ENCODE results near the gene OR9A2. TPM values are rescaled to one million over a fixed set of nuclear protein-coding genes. Genes with fewer than 3 reads are reported as not detected.

OR9A2 gene
- total and polyA plus RNA-seq, 10 of the 15 experiments (the other 5 are each of a cell fraction or from before 2014, with no cell fraction given) = not detected

DNA sequence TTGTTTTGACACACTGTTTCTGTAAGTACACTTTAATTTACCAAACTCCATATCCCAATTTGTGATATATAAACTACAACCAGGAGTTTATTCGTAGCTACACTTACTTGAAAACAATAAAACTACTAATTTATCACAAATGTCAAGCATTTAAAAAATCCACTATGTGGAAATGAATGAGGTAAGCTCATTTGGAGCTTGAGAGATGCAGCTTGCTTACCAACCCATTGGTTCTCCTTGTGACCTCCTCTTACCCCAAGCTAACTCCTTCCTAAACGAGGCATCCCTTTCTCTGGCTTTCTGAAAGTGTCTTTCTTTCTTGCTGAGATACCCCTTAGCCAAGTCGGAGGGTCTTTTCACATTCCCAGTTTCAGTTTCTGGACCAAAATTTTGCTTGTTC lies 27.7 kb upstream of the OR9A2 start:
- Histone ChIP-seq H3K9me3 (replicated peaks; ENCODE audit: control insufficient read depth, insufficient read depth, low read length) (no peaks in the 10 kb centered on the region), H3K4me2 (ENCODE audit: control insufficient read depth, insufficient read depth) (no peak overlapping the region), H3K27me3 (replicated peaks in 1 of 2; ENCODE audit: control insufficient read depth in 2 of 2, insufficient read depth in 2 of 2, low read length in 1 of 2) (no peaks in the 10 kb centered on the region), H3K4me3 (no peak overlapping the region), H3K4me1 (ENCODE audit: control insufficient read depth, insufficient read depth, low read length) (no peaks in the 10 kb centered on the region), H4K20me1 (ENCODE audit: control insufficient read depth, insufficient read depth) (no peaks in the 10 kb centered on the region), H3K36me3 (ENCODE audit: control insufficient read depth in 2 of 2, insufficient read depth in 2 of 2, low read length in 1 of 2) (no peaks in the 10 kb centered on the region), H3K79me2 (ENCODE audit: control insufficient read depth, insufficient read depth, low read length) (no peaks in the 10 kb centered on the region), H2AFZ (ENCODE audit: control insufficient read depth, low read depth, low read length) (no peak overlapping the region), H3K27ac (ENCODE audit: control insufficient read depth, insufficient read depth) (no peak overlapping the region), H3K9ac (ENCODE audit: control insufficient read depth, insufficient read depth, low read length) (no peak overlapping the region)
- DNase-seq (ENCODE audit: low read depth, low spot score) = no peak
- CTCF ChIA-PET = no interaction called here
- no peak for ATAC-seq
- TF ChIP-seq SUZ12 (IDR thresholded peaks at IDR 0.05; ENCODE audit: unreplicated experiment) (no peak), CREB1 (IDR thresholded peaks at IDR 0.05; ENCODE audit: low read depth) (no peak), NFIC (IDR thresholded peaks at IDR 0.05; ENCODE audit: low read depth, low read length) (no peak), ZBED1 (IDR thresholded peaks at IDR 0.05; ENCODE audit: borderline replicate concordance) (no peak), MTA2 (IDR thresholded peaks at IDR 0.05; ENCODE audit: low read depth) (no peak), RUNX3 (IDR thresholded peaks at IDR 0.05; ENCODE audit: low read length) (no peak)
- TF ChIP-seq, protein P1, sequence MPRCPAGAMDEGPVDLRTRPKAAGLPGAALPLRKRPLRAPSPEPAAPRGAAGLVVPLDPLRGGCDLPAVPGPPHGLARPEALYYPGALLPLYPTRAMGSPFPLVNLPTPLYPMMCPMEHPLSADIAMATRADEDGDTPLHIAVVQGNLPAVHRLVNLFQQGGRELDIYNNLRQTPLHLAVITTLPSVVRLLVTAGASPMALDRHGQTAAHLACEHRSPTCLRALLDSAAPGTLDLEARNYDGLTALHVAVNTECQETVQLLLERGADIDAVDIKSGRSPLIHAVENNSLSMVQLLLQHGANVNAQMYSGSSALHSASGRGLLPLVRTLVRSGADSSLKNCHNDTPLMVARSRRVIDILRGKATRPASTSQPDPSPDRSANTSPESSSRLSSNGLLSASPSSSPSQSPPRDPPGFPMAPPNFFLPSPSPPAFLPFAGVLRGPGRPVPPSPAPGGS (IDR thresholded peaks at IDR 0.05; ENCODE audit: borderline replicate concordance, insufficient read depth, low read depth, low read length, poor library complexity, severe bottlenecking) = no peak
- intact Hi-C loops (cut with micrococcal nuclease; ENCODE audit: unreplicated experiment) (loop anchor here (5.0 kb wide), 1 partner anchor 1002 kb away; no protein-coding TSS in a partner anchor), in situ Hi-C loops (cut with MboI) (no loop called here)
- 0% methylated on average over 3 of the region's 3 CpGs for WGBS (ENCODE audit: insufficient coverage, insufficient replicate concordance, low lambda C conversion rate, missing lambda C conversion rate)
- POLR2A ChIA-PET = no interaction called here
- no TSS peak for BruUV-seq (replicated peaks)
- FAIRE-seq = no peak
- RAD21 ChIA-PET (ENCODE audit: unreplicated experiment) = no interaction called here
- SMC1A ChIA-PET (ENCODE audit: uncharacterized antibody, unreplicated experiment) = interaction anchor here (0.9 to 1.2 kb wide), 3 partner anchors 51 to 161 kb away, joined by 3 to 5 read pairs (median 3); no protein-coding TSS in a partner anchor
